ENCODE results near the gene MFSD6. TPM values are rescaled to one million over a fixed set of nuclear protein-coding genes. Genes with fewer than 3 reads are reported as not detected.

MFSD6 gene
- polyA plus RNA-seq, 1 of the 3 experiments (the other 2 are of a cell fraction): 15.1 TPM

- ChIA-PET POLR2A (no interaction called here), CTCF (interaction anchor here (0.6 to 1.6 kb wide), 5 partner anchors 13 to 358 kb away, joined by 3 to 4 read pairs (median 3); no protein-coding TSS in a partner anchor)
- H4K20me1 ChIP-seq (ENCODE audit: insufficient read depth): no peaks in the 10 kb centered on the region
- H3K36me3 ChIP-seq (replicated peaks in 1 of 2; ENCODE audit: control insufficient read depth in 1 of 2, insufficient read depth in 2 of 2, low read length in 1 of 2): no peaks in the 10 kb centered on the region
- 97% methylated on average over 3 of the region's 3 CpGs for WGBS (ENCODE audit: low lambda C conversion rate)
- no peak for TF ChIP-seq SMC3 (IDR thresholded peaks at IDR 0.05; ENCODE audit: low read depth, low read length)
- no peak for TF ChIP-seq YY1 (IDR thresholded peaks at IDR 0.05; ENCODE audit: low read depth)
- no peak for TF ChIP-seq IRF3 (IDR thresholded peaks at IDR 0.05; ENCODE audit: low read depth, low read length)
- no peak for TF ChIP-seq FOSL2 (IDR thresholded peaks at IDR 0.05; ENCODE audit: borderline replicate concordance, low read depth)
- TF ChIP-seq, protein P1, sequence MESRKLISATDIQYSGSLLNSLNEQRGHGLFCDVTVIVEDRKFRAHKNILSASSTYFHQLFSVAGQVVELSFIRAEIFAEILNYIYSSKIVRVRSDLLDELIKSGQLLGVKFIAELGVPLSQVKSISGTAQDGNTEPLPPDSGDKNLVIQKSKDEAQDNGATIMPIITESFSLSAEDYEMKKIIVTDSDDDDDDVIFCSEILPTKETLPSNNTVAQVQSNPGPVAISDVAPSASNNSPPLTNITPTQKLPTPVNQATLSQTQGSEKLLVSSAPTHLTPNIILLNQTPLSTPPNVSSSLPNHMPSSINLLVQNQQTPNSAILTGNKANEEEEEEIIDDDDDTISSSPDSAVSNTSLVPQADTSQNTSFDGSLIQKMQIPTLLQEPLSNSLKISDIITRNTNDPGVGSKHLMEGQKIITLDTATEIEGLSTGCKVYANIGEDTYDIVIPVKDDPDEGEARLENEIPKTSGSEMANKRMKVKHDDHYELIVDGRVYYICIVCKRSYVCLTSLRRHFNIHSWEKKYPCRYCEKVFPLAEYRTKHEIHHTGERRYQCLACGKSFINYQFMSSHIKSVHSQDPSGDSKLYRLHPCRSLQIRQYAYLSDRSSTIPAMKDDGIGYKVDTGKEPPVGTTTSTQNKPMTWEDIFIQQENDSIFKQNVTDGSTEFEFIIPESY (IDR thresholded peaks at IDR 0.05; ENCODE audit: borderline replicate concordance, low read depth): no peak
- no peak for TF ChIP-seq GATA2 (CRISPR knock-in tag; IDR thresholded peaks at IDR 0.05)
- TF ChIP-seq, protein P2, sequence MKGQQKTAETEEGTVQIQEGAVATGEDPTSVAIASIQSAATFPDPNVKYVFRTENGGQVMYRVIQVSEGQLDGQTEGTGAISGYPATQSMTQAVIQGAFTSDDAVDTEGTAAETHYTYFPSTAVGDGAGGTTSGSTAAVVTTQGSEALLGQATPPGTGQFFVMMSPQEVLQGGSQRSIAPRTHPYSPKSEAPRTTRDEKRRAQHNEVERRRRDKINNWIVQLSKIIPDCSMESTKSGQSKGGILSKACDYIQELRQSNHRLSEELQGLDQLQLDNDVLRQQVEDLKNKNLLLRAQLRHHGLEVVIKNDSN (IDR thresholded peaks at IDR 0.05; ENCODE audit: borderline replicate concordance, low read depth): no peak
- TF ChIP-seq GABPA (IDR thresholded peaks at IDR 0.05; ENCODE audit: low read depth): no peak
- no peak overlapping the region for H3K4me2 ChIP-seq
- H3F3A ChIP-seq (replicated peaks; ENCODE audit: insufficient read depth): peaks cover 5% of the 10 kb centered on the region
- no peaks in the 10 kb centered on the region for H3K79me2 ChIP-seq (ENCODE audit: insufficient read depth)
- H3K4me1 ChIP-seq (ENCODE audit: control insufficient read depth in 1 of 2, insufficient read depth in 2 of 2, low read depth in 1 of 2, low read length in 1 of 2): peaks cover 7 to 22% of the 10 kb centered on the region in 2 experiments; a peak in 3 of 4 replicates
- H3K27me3 ChIP-seq (ENCODE audit: insufficient read depth): no peaks in the 10 kb centered on the region
- H3K27ac ChIP-seq (ENCODE audit: low read depth in 2 of 2, low read length in 1 of 2): no peak overlapping the region
- no peak overlapping the region for H3K4me3 ChIP-seq (ENCODE audit: low read depth in 2 of 2, low read length in 1 of 2)
- DNase-seq: no peak
- no peaks in the 10 kb centered on the region for H3K9me2 ChIP-seq
- no peak overlapping the region for H2AFZ ChIP-seq (ENCODE audit: low read depth)
- H3K9me3 ChIP-seq: no peaks in the 10 kb centered on the region
- no peak overlapping the region for H3K9ac ChIP-seq
Observed at GRCh38 chr2:190446750-190447516, 38.8 kb downstream of the MFSD6 start.

- H3K4me3 ChIP-seq (ENCODE audit: low read depth in 2 of 2, low read length in 1 of 2): no peak overlapping the region
- H4K20me1 ChIP-seq (ENCODE audit: insufficient read depth): no peaks in the 10 kb centered on the region
- TF ChIP-seq MAX (IDR thresholded peaks at IDR 0.05; ENCODE audit: low read depth) (no peak), SIN3A (IDR thresholded peaks at IDR 0.05; ENCODE audit: borderline replicate concordance, low read depth, low read length) (no peak), RCOR1 (IDR thresholded peaks at IDR 0.05; ENCODE audit: low read length) (no peak), MXI1 (IDR thresholded peaks at IDR 0.05; ENCODE audit: low read depth, low read length) (no peak), USF2 (IDR thresholded peaks at IDR 0.05; ENCODE audit: borderline replicate concordance, low read depth, low read length) (no peak), CTCF (IDR thresholded peaks at IDR 0.05) (no peak), JUND (IDR thresholded peaks at IDR 0.05) (no peak), YY1 (IDR thresholded peaks at IDR 0.05; ENCODE audit: low read depth) (no peak)
- no peak for DNase-seq
- H2AFZ ChIP-seq (ENCODE audit: low read depth): no peak overlapping the region
- no peaks in the 10 kb centered on the region for H3K27me3 ChIP-seq (ENCODE audit: insufficient read depth)
- no peaks in the 10 kb centered on the region for H3K9me2 ChIP-seq
- H3K4me2 ChIP-seq: no peak overlapping the region
- no peaks in the 10 kb centered on the region for H3K36me3 ChIP-seq (replicated peaks in 1 of 2; ENCODE audit: control insufficient read depth in 1 of 2, insufficient read depth in 2 of 2, low read length in 1 of 2)
- no peaks in the 10 kb centered on the region for H3K79me2 ChIP-seq (ENCODE audit: insufficient read depth)
- H3K9me3 ChIP-seq: no peaks in the 10 kb centered on the region
- ChIA-PET CTCF (interaction anchor here (0.6 to 1.2 kb wide), 5 partner anchors 12 to 172 kb away, joined by 3 to 4 read pairs (median 3); no protein-coding TSS in a partner anchor), POLR2A (no interaction called here)
- H3K27ac ChIP-seq (ENCODE audit: low read depth in 2 of 2, low read length in 1 of 2): no peak overlapping the region
- H3K4me1 ChIP-seq (ENCODE audit: control insufficient read depth in 1 of 2, insufficient read depth in 2 of 2, low read depth in 1 of 2, low read length in 1 of 2): peaks cover 7 to 22% of the 10 kb centered on the region in 2 experiments; a peak in 3 of 4 replicates
- no peak overlapping the region for H3K9ac ChIP-seq
- peaks cover 7% of the 10 kb centered on the region for H3F3A ChIP-seq (replicated peaks; ENCODE audit: insufficient read depth)
Observed at GRCh38 chr2:190447766-190448165, 39.6 kb downstream of the MFSD6 start.
